Neural progenitor cell (in vitro differentiated cells): ENCODE results near the gene ZFAND3.

Experiments
- CTCF ChIP-seq: fragments of 200-600 bp; sonication (generic); IDR thresholded peaks from 2 replicates; pipeline ENCODE4 v1.5.1; 2017; ENCODE audit warnings: antibody characterized with exemption, mild to moderate bottlenecking
- EZH2phosphoT487 ChIP-seq: fragments of 200-600 bp; sonication (generic); IDR thresholded peaks from 2 replicates; pipeline ENCODE4 v1.6.1; 2017; ENCODE audit warnings: antibody characterized with exemption

- TF ChIP-seq CTCF (no peak), EZH2phosphoT487 (no peak)
These were observed 315.2 kb downstream of the ZFAND3 start for GRCh38 chr6:38134704-38135088.
